MCF 10A (cell line): ENCODE measurements around the gene ZNF862. TPM values are rescaled to one million over a fixed set of nuclear protein-coding genes. Genes with fewer than 3 reads are reported as not detected.

Experiments used
- BruUV-seq: library from RNA; stranded (reverse); fragments of 400-500 nt; replicated peaks from 2 replicates; lab custom pipeline; 2021; lab: Mats Ljungman, UMichigan
- CTCF ChIA-PET: fragments of 300-600 bp; sonication (Branson Sonifier 250); formaldehyde crosslinking; extraction: SDS; loops from one replicate; lab custom pipeline; 2021; ENCODE audit warnings: antibody characterized with exemption, inconsistent platforms; lab: Yijun Ruan, JAX
- POLR2A ChIA-PET: fragments of 300-600, 350-650 bp; sonication (Branson Sonifier 250); formaldehyde crosslinking; extraction: SDS; loops from one replicate; lab custom pipeline; 2020; ENCODE audit warnings: antibody characterized with exemption, inconsistent platforms; lab: Yijun Ruan, JAX
- DNase-seq: peaks from one replicate; pipeline ENCODE4 v3.0.0-alpha.2; 2018; ENCODE audit not compliant: unreplicated experiment
- H3K27ac Mint-ChIP-seq: one replicate; pipeline ENCODE4 v1.8.0; 2022; ENCODE audit warnings: mild to moderate bottlenecking, low read depth, mixed read lengths; ENCODE audit not compliant: unreplicated experiment
- H3K27me3 Mint-ChIP-seq: one replicate; pipeline ENCODE4 v1.8.0; 2022; ENCODE audit warnings: mixed read lengths; ENCODE audit not compliant: insufficient read depth, unreplicated experiment
- H3K36me3 Mint-ChIP-seq: one replicate; pipeline ENCODE4 v1.8.0; 2022; ENCODE audit warnings: mild to moderate bottlenecking, moderate library complexity, mixed read lengths; ENCODE audit not compliant: insufficient read depth, unreplicated experiment
- H3K4me1 Mint-ChIP-seq: one replicate; pipeline ENCODE4 v1.8.0; 2022; ENCODE audit warnings: mixed read lengths; ENCODE audit not compliant: insufficient read depth, unreplicated experiment
- H3K4me3 Mint-ChIP-seq: one replicate; pipeline ENCODE4 v1.8.0; 2022; ENCODE audit warnings: mild to moderate bottlenecking, moderate library complexity, mixed read lengths; ENCODE audit not compliant: unreplicated experiment
- H3K9me3 Mint-ChIP-seq: one replicate; pipeline ENCODE4 v1.8.0; 2022; ENCODE audit warnings: mixed read lengths; ENCODE audit not compliant: unreplicated experiment
- CTCF ChIP-seq: fragments of 200-600 bp; IDR thresholded peaks from one replicate; pipeline ENCODE4 v1.8.0; 2022; ENCODE audit warnings: antibody characterized with exemption, mild to moderate bottlenecking; ENCODE audit not compliant: unreplicated experiment
- intact Hi-C: fragments of 100-400 bp; cut with micrococcal nuclease; formaldehyde crosslinking; loops from 2 replicates; pipeline ENCODE4 v1.14.1; 2022
- total RNA-seq: library from RNA; stranded (reverse); gene quantifications from 2 replicates; pipeline ENCODE4 v1.2.3, GENCODE V29; 2022

The ZNF862 gene
- total RNA-seq, 1 experiment from 2014 or later = 17.4 TPM

GRCh38 chr7:149864023-149864422 is 25.8 kb downstream of the ZNF862 start:
- Mint-ChIP-seq H3K27me3 (no peaks in the 10 kb centered on the region), H3K27ac (no peak overlapping the region), H3K4me3 (no peak overlapping the region), H3K9me3 (no peaks in the 10 kb centered on the region), H3K4me1 (no peaks in the 10 kb centered on the region), H3K36me3 (peaks cover 29% of the 10 kb centered on the region)
- ChIA-PET CTCF (no interaction called here), POLR2A (no interaction called here)
- DNase-seq = no peak
- BruUV-seq = no TSS peak
- no peak for TF ChIP-seq CTCF
- intact Hi-C loops = no loop called here

GRCh38 chr7:149864751-149865150 is 26.6 kb downstream of the ZNF862 start:
- ChIA-PET CTCF (no interaction called here), POLR2A (no interaction called here)
- BruUV-seq = no TSS peak
- H3K36me3 Mint-ChIP-seq = peaks cover 22% of the 10 kb centered on the region
- DNase-seq = no peak
- H3K4me3 Mint-ChIP-seq = no peak overlapping the region
- H3K9me3 Mint-ChIP-seq = no peaks in the 10 kb centered on the region
- no peaks in the 10 kb centered on the region for H3K4me1 Mint-ChIP-seq
- TF ChIP-seq CTCF = no peak
- no peaks in the 10 kb centered on the region for H3K27me3 Mint-ChIP-seq
- H3K27ac Mint-ChIP-seq = no peak overlapping the region
- intact Hi-C loops = no loop called here

- CTCF ChIA-PET = interaction anchor here (0.7 kb wide), 1 partner anchor 59 kb away, joined by 3 read pairs; no protein-coding TSS in a partner anchor
Measured at GRCh38 chr7:149865437-149865836, 27.3 kb downstream of the ZNF862 start.

GRCh38 chr7:149866139-149866778 is 28.1 kb downstream of the ZNF862 start:
- no TSS peak for BruUV-seq
- ChIA-PET POLR2A (interaction anchor here (0.7 kb wide), 1 partner anchor 406 kb away, joined by 3 read pairs; no protein-coding TSS in a partner anchor), CTCF (interaction anchor here (0.7 kb wide), 1 partner anchor 60 kb away, joined by 3 read pairs; no protein-coding TSS in a partner anchor)
- Mint-ChIP-seq H3K4me3 (no peak overlapping the region), H3K4me1 (no peaks in the 10 kb centered on the region), H3K9me3 (no peaks in the 10 kb centered on the region), H3K36me3 (peaks cover 21% of the 10 kb centered on the region), H3K27me3 (no peaks in the 10 kb centered on the region), H3K27ac (no peak overlapping the region)
- intact Hi-C loops = no loop called here
- TF ChIP-seq CTCF = no peak
- DNase-seq = no peak

More at GRCh38 chr7:149865437-149865836, 27.3 kb downstream of the ZNF862 start:
- intact Hi-C loops = no loop called here
- Mint-ChIP-seq H3K27ac (no peak overlapping the region), H3K4me3 (no peak overlapping the region), H3K4me1 (no peaks in the 10 kb centered on the region), H3K27me3 (no peaks in the 10 kb centered on the region), H3K36me3 (peaks cover 21% of the 10 kb centered on the region), H3K9me3 (no peaks in the 10 kb centered on the region)
- BruUV-seq = no TSS peak
- DNase-seq = no peak
- TF ChIP-seq CTCF = no peak
- POLR2A ChIA-PET = no interaction called here
